ENCODE data around the gene DRC7.
"Not testable (repeated sequence)": the region's sequence is repeated elsewhere in the genome, so short reads cannot be mapped to it uniquely, and the experiment has no call there.

DNA sequence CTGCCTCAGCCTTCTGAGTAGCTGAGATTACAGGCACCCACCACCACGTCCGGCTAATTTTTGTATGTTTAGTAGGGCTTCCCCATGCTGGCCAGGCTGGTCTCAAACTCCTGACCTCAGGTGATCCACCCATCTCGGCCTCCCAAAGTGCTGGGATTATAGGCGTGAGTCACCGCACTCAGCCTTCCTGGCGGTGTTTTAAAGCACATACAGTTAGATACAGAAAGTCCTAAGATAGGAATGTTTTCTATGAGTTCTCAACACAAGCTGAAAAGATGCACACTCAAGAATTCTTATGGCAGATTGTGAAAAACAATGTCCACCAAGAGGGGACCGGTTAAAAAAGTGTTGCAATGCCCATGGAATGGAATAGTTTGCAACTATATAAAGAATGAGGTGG, 23.2 kb upstream of the DRC7 start:
- not testable (repeated sequence) for TF ChIP-seq POLR2AphosphoS5 (IDR thresholded peaks at IDR 0.05; ENCODE audit: low read depth, low read length); SIN3A (IDR thresholded peaks at IDR 0.05; ENCODE audit: borderline replicate concordance, insufficient read depth, low read depth, low read length); TCF7L2 (IDR thresholded peaks at IDR 0.05; ENCODE audit: low read depth, low read length)
- TF ChIP-seq, protein P1, sequence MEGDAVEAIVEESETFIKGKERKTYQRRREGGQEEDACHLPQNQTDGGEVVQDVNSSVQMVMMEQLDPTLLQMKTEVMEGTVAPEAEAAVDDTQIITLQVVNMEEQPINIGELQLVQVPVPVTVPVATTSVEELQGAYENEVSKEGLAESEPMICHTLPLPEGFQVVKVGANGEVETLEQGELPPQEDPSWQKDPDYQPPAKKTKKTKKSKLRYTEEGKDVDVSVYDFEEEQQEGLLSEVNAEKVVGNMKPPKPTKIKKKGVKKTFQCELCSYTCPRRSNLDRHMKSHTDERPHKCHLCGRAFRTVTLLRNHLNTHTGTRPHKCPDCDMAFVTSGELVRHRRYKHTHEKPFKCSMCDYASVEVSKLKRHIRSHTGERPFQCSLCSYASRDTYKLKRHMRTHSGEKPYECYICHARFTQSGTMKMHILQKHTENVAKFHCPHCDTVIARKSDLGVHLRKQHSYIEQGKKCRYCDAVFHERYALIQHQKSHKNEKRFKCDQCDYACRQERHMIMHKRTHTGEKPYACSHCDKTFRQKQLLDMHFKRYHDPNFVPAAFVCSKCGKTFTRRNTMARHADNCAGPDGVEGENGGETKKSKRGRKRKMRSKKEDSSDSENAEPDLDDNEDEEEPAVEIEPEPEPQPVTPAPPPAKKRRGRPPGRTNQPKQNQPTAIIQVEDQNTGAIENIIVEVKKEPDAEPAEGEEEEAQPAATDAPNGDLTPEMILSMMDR (IDR thresholded peaks at IDR 0.05): not testable (repeated sequence)
- TF ChIP-seq, protein P2, sequence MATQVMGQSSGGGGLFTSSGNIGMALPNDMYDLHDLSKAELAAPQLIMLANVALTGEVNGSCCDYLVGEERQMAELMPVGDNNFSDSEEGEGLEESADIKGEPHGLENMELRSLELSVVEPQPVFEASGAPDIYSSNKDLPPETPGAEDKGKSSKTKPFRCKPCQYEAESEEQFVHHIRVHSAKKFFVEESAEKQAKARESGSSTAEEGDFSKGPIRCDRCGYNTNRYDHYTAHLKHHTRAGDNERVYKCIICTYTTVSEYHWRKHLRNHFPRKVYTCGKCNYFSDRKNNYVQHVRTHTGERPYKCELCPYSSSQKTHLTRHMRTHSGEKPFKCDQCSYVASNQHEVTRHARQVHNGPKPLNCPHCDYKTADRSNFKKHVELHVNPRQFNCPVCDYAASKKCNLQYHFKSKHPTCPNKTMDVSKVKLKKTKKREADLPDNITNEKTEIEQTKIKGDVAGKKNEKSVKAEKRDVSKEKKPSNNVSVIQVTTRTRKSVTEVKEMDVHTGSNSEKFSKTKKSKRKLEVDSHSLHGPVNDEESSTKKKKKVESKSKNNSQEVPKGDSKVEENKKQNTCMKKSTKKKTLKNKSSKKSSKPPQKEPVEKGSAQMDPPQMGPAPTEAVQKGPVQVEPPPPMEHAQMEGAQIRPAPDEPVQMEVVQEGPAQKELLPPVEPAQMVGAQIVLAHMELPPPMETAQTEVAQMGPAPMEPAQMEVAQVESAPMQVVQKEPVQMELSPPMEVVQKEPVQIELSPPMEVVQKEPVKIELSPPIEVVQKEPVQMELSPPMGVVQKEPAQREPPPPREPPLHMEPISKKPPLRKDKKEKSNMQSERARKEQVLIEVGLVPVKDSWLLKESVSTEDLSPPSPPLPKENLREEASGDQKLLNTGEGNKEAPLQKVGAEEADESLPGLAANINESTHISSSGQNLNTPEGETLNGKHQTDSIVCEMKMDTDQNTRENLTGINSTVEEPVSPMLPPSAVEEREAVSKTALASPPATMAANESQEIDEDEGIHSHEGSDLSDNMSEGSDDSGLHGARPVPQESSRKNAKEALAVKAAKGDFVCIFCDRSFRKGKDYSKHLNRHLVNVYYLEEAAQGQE (IDR thresholded peaks at IDR 0.05; ENCODE audit: insufficient read depth in 1 of 2, low read depth in 2 of 2, low read length in 1 of 2): not testable (repeated sequence)
